ENCODE measurements around the gene UNC5C.

Gene UNC5C

GRCh38 chr4:95546221-95546620 lies 2.6 kb downstream of the UNC5C start:
- peak; percentile 28 for DNase-seq

DNA sequence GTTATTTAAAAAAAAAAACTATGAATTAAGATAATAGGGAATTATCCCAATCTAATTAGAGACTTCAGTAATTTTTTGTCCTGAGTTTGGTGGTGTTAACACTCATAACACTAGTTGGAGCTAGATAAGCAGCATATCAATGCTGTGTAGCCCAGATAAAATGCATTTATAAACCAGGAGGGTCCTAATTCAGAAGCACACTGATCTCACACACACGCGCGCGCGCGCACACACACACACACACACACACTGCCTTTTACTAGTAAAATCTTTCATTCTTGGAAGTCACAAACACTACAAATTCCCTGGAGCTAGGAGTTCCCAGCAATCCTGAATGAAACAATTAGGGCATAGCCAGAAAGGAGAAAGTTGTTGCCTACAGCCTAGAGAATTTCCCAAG lies 3.2 kb downstream of the UNC5C start:
- peak; percentile 28 for DNase-seq

- DNase-seq, result peak; percentile 39
These were observed 4.4 kb downstream of the UNC5C start for GRCh38 chr4:95544113-95545103.

- DNase-seq, result peak; percentile 25
These were observed 6.7 kb downstream of the UNC5C start for GRCh38 chr4:95541889-95542607.

DNA sequence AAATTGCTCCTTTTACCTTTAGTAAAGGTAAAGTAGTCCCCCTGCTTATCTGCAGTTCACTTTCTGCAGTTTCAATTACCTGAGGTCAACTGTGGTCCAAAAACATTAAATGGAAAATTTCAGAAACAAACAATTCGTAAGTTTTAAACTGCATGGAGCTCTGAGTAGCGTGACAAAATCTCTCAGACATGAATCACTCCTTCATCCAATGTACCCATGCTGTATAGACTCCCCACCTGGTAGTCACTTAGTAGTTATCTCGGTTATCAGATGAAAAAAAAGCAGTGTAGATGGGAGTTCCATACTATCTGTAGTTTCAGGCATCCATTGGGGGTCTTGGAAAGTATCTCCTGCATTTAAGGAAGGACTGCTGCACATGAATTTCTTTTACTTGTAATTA lies 7.7 kb downstream of the UNC5C start:
- no peak for DNase-seq

DNA sequence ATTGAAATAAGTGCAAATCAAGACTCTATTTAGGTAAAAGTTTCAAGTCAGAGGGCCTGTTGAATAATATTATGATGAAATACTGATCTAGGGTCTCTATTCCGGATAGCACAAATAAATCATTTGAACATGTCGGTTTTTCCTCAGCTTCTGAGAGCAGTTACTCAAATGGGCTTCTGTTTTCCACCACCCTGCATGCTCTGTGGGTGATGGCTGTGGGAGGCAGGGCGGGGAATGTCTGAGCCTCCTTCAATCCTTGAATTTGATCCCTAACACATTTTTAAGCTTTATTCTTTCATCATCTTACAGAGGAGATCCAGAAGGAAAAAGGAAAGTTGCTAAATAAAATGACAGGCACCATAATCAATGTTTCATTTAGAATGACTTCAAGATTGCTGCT lies 8.5 kb downstream of the UNC5C start:
- no peak for DNase-seq

GRCh38 chr4:95539106-95539505 lies 9.7 kb downstream of the UNC5C start:
- DNase-seq, result peak; percentile 77

DNA sequence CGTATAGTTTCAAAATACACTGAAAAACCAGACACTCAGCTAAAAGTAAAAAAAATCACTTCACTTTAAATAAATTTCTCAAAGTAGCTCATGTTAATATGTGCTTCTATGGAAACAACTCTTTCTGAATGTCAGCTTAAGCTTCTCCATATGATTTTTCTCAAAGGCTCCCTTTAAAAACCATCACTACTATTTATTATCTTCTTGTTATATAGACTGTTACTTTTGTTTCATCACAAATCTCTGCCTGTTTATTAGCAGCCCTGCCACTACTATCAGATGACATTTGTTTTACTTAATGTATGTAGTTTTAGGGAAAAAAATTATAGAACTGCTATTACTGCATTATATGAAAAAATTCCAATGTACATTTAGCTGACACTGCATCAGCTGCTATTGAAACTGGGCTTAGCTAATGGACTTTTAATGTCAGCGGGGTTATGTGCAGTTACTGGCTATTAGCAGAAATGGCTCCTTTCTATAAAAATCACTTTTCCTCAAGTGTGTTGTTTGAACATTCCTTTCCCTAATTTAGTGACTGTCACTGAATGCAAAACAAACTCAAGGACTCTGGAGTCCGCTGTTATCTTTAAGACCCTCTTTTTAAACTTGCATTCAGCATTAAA lies 10.8 kb downstream of the UNC5C start:
- DNase-seq, result no peak

DNA sequence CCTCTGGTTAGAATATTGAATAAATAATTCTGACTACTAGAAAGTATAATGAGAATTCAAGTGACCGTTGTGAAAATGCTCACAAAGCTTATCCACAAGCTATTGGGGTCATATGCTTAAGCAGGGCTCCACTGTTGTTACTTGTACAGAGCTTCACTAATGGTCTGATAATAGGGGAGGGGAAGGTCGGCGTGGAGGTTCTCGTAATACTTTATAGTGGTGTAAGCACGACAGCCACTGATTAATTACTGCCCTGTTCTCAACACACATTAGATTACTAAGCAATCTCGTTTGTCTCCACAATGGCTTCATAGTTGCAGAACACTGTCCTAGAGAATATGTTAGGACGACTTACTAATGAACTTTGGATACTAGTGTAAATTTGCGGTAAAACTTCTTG lies 11.6 kb downstream of the UNC5C start:
- no peak for DNase-seq

DNA sequence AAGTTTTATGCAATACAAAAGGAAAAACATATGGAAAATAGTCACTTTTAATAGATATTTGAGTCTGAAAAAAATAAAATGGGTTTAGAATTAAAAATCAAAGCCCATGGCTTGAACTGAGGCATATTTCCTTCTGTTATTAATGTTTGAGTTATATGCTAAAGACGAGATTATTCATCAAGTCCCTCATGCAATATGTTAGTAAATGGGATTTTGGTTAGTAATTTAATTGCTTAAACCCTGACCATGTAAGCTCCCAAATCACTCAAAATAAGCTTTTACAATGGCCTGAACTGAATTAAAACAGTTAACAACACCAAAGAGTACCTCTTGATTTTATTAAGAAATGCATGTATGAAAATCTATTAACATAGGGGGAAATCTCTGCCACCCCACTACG lies 12.1 kb downstream of the UNC5C start:
- no peak for DNase-seq

DNA sequence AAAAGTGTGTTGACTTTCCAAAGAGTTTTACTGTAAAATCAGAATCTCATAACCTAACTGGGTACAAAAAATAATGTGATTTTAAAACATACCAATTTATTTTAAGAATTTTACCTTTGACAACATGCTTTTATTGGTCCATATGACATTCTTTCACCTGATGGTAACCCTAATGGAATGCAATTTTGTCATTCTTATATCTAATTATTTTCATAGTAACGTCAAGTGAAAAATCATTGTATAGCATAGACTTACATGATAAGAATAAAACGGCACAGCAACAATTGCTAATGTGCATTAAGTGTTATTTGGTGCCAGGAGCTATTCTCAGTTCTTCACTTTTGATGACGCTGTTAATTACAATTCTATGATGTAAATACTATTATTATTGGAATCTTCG lies 13.6 kb downstream of the UNC5C start:
- DNase-seq, result no peak

GRCh38 chr4:95534032-95534431 lies 14.7 kb downstream of the UNC5C start:
- DNase-seq, result no peak

GRCh38 chr4:95533254-95533653 lies 15.5 kb downstream of the UNC5C start:
- DNase-seq, result no peak

DNA sequence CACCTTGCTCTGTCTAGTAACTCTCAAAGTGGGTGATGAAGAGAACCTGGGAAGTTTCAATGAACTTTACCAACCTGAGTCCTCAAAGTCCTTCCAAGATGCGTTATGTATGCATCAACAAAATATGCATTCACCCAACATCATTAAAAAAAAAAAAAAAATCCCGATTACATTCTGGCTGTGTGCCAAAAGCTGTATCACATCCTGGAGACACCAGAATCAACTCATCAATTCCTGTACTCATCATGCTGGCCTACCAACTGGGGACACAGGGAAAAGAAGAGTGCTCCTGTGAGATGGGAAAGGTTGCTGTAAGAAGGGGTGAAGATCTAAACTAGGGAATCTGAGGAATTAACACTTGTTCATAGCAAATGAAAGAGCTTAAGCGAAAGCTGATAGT lies 16.5 kb downstream of the UNC5C start:
- no peak for DNase-seq

- peak; percentile 33 for DNase-seq
These were observed 17.6 kb downstream of the UNC5C start for GRCh38 chr4:95531141-95531540.

GRCh38 chr4:95529946-95530345 lies 18.8 kb downstream of the UNC5C start:
- no peak for DNase-seq

DNA sequence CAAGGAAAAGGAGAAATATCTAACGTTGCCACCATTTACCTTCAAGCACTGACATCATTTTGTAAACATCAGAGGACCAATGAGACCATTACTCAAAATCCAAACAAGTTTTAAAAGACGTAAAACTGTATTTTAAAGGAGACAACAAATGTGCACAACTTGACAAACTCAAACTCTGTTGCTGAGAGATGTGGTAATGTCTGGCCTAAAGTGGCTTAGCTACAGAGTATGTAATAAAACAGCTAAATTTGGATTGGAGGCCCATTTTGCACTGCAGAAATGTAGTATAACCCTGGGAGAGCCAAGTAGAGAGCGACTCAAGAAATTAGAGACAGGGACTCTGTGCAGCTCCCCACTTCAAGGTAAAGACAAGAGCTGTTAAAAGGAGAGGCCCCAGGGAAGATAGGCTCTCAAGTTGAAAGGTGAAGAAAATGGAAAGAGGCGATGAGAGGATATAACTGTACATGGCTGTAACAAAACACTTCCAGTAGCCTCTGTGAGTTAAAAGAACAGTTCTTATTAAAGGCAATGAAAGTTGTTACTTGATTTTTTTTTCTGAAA lies 20.3 kb downstream of the UNC5C start:
- DNase-seq, result no peak

DNA sequence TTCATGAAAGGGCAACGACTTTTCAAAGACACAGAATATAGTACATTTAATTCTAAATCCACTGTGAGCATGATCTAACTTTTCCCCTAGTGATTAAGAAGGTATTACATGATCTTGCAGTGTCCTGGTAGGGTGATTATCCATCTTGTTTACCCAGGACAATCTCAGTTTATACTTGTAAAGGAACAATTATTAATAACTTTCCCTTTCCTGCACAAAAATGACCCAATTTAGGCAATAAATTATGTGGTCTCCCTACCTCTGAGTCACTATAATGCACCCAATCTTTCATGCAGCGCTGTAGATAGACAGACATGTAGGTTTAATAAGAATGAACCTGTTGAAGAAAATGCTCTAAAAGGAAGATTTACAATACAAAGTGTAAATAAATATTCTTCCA lies 22.7 kb downstream of the UNC5C start:
- no peak for DNase-seq

- no peak for DNase-seq
These were observed 24.0 kb downstream of the UNC5C start for GRCh38 chr4:95524729-95525128.

DNA sequence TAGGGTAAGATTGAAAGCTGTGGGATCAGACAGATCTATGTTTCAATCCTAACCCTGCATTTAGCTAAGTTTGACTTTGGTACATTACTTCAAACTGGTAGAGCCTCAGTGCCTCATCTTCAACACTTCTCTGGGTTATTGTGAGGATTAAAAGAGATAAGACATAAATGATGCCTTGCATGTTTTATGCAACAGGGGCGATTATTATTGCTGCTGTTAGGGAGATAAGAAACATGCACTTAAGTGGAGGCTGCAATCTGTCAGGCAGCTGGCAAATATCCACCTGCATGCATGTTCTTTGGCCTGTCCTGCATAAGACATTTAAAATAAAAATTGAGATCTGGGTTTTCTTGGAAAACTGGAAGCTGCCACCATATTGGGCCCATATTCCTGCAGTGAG lies 24.6 kb downstream of the UNC5C start:
- no peak for DNase-seq

DNA sequence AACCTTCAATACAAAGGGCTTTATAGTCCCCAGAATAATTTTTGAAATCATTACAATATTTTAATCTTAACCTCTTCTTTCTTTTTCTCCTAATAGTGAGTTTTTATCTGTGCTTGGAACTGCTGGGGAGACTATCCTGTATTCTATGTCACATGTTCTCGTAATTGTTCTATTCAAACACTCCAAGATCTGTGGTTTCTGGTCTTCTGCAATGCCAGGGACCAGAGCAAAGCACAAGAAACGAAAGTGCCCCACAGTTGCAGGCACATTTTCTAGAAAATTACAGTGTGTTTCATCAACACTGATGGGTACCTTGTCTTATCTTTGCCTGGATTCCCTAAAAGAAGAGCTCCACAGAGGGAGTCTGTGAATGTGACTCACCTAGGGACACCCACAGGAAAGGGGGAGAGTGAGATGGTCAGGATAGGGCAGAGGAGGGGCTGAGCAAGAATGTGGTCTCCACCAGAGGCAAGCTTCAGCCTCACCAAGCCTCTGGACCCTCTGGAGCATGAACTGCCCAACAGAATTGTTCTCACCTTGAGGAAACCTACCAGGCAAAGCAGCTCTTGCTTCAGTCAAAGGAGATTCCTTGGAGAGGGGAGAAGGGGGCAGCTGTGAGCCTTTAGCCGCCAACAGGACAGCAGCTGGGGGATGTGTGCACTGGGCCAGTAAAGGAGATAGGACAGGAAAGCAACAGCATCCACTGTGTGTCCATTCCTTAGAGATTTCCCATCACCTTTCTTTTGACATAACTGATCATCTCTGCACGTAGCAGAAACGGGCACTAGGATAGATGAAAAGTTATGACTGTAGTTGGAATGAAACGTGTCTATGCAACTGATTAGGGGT lies 25.9 kb downstream of the UNC5C start:
- DNase-seq, result peak; percentile 53

- no peak for DNase-seq
These were observed 31.0 kb downstream of the UNC5C start for GRCh38 chr4:95517576-95518345.

All from OCI-M1 (cell line).